Measurements from ENCODE around the gene PRR23E.

- TF ChIP-seq KLF1 (tag by site-specific recombination; IDR thresholded peaks at IDR 0.05) (no peak), TCF7L2 (IDR thresholded peaks at IDR 0.05; ENCODE audit: borderline replicate concordance, low read depth, low read length) (no peak), MEIS1 (CRISPR knock-in tag; IDR thresholded peaks at IDR 0.05; ENCODE audit: borderline replicate concordance) (no peak), ZNF621 (tag by site-specific recombination; IDR thresholded peaks at IDR 0.05) (no peak), KLF9 (tag by site-specific recombination; IDR thresholded peaks at IDR 0.05; ENCODE audit: low read depth) (no peak)
- TF ChIP-seq, protein P1, sequence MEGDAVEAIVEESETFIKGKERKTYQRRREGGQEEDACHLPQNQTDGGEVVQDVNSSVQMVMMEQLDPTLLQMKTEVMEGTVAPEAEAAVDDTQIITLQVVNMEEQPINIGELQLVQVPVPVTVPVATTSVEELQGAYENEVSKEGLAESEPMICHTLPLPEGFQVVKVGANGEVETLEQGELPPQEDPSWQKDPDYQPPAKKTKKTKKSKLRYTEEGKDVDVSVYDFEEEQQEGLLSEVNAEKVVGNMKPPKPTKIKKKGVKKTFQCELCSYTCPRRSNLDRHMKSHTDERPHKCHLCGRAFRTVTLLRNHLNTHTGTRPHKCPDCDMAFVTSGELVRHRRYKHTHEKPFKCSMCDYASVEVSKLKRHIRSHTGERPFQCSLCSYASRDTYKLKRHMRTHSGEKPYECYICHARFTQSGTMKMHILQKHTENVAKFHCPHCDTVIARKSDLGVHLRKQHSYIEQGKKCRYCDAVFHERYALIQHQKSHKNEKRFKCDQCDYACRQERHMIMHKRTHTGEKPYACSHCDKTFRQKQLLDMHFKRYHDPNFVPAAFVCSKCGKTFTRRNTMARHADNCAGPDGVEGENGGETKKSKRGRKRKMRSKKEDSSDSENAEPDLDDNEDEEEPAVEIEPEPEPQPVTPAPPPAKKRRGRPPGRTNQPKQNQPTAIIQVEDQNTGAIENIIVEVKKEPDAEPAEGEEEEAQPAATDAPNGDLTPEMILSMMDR (tag by site-specific recombination; IDR thresholded peaks at IDR 0.05), result no peak
- TF ChIP-seq, protein P2, sequence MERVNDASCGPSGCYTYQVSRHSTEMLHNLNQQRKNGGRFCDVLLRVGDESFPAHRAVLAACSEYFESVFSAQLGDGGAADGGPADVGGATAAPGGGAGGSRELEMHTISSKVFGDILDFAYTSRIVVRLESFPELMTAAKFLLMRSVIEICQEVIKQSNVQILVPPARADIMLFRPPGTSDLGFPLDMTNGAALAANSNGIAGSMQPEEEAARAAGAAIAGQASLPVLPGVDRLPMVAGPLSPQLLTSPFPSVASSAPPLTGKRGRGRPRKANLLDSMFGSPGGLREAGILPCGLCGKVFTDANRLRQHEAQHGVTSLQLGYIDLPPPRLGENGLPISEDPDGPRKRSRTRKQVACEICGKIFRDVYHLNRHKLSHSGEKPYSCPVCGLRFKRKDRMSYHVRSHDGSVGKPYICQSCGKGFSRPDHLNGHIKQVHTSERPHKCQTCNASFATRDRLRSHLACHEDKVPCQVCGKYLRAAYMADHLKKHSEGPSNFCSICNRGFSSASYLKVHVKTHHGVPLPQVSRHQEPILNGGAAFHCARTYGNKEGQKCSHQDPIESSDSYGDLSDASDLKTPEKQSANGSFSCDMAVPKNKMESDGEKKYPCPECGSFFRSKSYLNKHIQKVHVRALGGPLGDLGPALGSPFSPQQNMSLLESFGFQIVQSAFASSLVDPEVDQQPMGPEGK (tag by site-specific recombination; IDR thresholded peaks at IDR 0.05), result no peak
These were observed 35.9 kb downstream of the PRR23E start for GRCh38 chr3:127228866-127229265.

Data from HEK293 (cell line).